Adipocyte (in vitro differentiated cells): ENCODE results near the gene CD151.

Source experiments
- DNase-seq: peaks from one replicate; pipeline ENCODE4 v3.0.0-alpha.2; 2015; ENCODE audit warnings: low read depth
- H3K27me3 ChIP-seq: replicated peaks from 2 replicates; pipeline ENCODE4 v1.7.0; 2013; ENCODE audit warnings: mild to moderate bottlenecking, low read length, moderate library complexity; ENCODE audit not compliant: control insufficient read depth, insufficient read depth
- H3K36me3 ChIP-seq: 2 replicates; pipeline ENCODE4 v1.7.0; 2013; ENCODE audit warnings: low read length, mild to moderate bottlenecking, moderate library complexity; ENCODE audit not compliant: control insufficient read depth, insufficient read depth, severe bottlenecking
- H3K4me1 ChIP-seq: 2 replicates; pipeline ENCODE4 v1.7.0; 2013; ENCODE audit warnings: mild to moderate bottlenecking, low read length, moderate library complexity; ENCODE audit not compliant: control insufficient read depth, insufficient read depth
- H3K4me3 ChIP-seq: 2 replicates; pipeline ENCODE4 v1.7.0; 2013; ENCODE audit warnings: mild to moderate bottlenecking, low read length, moderate library complexity
- H3K9ac ChIP-seq: 2 replicates; pipeline ENCODE4 v1.7.0; 2013; ENCODE audit warnings: mild to moderate bottlenecking, low read length, moderate library complexity
- H3K9me3 ChIP-seq: 2 replicates; pipeline ENCODE4 v1.7.0; 2013; ENCODE audit warnings: mild to moderate bottlenecking, low read length, moderate library complexity; ENCODE audit not compliant: control insufficient read depth

The CD151 gene

GRCh38 chr11:792535-792821 lies 40.3 kb upstream of the CD151 start:
- H3K4me3 ChIP-seq, result no peak overlapping the region
- H3K4me1 ChIP-seq, result peaks cover 18% of the 10 kb centered on the region
- H3K9ac ChIP-seq, result no peak overlapping the region
- DNase-seq, result no peak
- no peaks in the 10 kb centered on the region for H3K27me3 ChIP-seq
- peaks cover 7% of the 10 kb centered on the region for H3K36me3 ChIP-seq
- no peaks in the 10 kb centered on the region for H3K9me3 ChIP-seq

GRCh38 chr11:792873-793272 lies 39.9 kb upstream of the CD151 start:
- Histone ChIP-seq H3K36me3 (peaks cover 7% of the 10 kb centered on the region), H3K9me3 (no peaks in the 10 kb centered on the region), H3K4me3 (no peak overlapping the region), H3K27me3 (no peaks in the 10 kb centered on the region), H3K9ac (no peak overlapping the region), H3K4me1 (peaks cover 18% of the 10 kb centered on the region)
- DNase-seq, result no peak

GRCh38 chr11:793556-793955 lies 39.2 kb upstream of the CD151 start:
- Histone ChIP-seq H3K27me3 (no peaks in the 10 kb centered on the region), H3K36me3 (peaks cover 7% of the 10 kb centered on the region)
- no peak for DNase-seq

GRCh38 chr11:794013-794765 lies 38.6 kb upstream of the CD151 start:
- peaks cover 7% of the 10 kb centered on the region for H3K36me3 ChIP-seq
- no peak overlapping the region for H3K9ac ChIP-seq
- H3K9me3 ChIP-seq, result no peaks in the 10 kb centered on the region
- DNase-seq, result no peak
- H3K27me3 ChIP-seq, result no peaks in the 10 kb centered on the region
- H3K4me3 ChIP-seq, result peak overlapping the region; percentile 91
- H3K4me1 ChIP-seq, result peaks cover 18% of the 10 kb centered on the region

More at GRCh38 chr11:793556-793955, 39.2 kb upstream of the CD151 start:
- no peak overlapping the region for H3K4me3 ChIP-seq
- H3K9ac ChIP-seq, result no peak overlapping the region
- peaks cover 18% of the 10 kb centered on the region for H3K4me1 ChIP-seq
- H3K9me3 ChIP-seq, result no peaks in the 10 kb centered on the region

- Histone ChIP-seq H3K4me3 (peak overlapping the region; percentile 91), H3K4me1 (peaks cover 18% of the 10 kb centered on the region), H3K9ac (peak overlapping the region; percentile 90), H3K9me3 (no peaks in the 10 kb centered on the region), H3K36me3 (peaks cover 14% of the 10 kb centered on the region), H3K27me3 (no peaks in the 10 kb centered on the region)
- DNase-seq, result no peak
Observed at GRCh38 chr11:794766-795633, 37.8 kb upstream of the CD151 start.

- Histone ChIP-seq H3K4me3 (peak overlapping the region; percentile 91), H3K9ac (peak overlapping the region; percentile 90), H3K4me1 (peaks cover 18% of the 10 kb centered on the region), H3K9me3 (no peaks in the 10 kb centered on the region), H3K27me3 (no peaks in the 10 kb centered on the region), H3K36me3 (peaks cover 20% of the 10 kb centered on the region)
- peak; percentile 92 for DNase-seq
Observed at GRCh38 chr11:795634-796564, 36.9 kb upstream of the CD151 start.

GRCh38 chr11:796565-797295 lies 36.0 kb upstream of the CD151 start:
- H3K9me3 ChIP-seq, result no peaks in the 10 kb centered on the region
- peak overlapping the region; percentile 91 for H3K4me3 ChIP-seq
- DNase-seq, result no peak
- no peaks in the 10 kb centered on the region for H3K27me3 ChIP-seq
- peaks cover 25% of the 10 kb centered on the region for H3K36me3 ChIP-seq
- H3K4me1 ChIP-seq, result peaks cover 18% of the 10 kb centered on the region
- peak overlapping the region; percentile 87 for H3K9ac ChIP-seq

- Histone ChIP-seq H3K36me3 (peaks cover 29% of the 10 kb centered on the region), H3K27me3 (no peaks in the 10 kb centered on the region), H3K9ac (peak overlapping the region; percentile 87), H3K4me1 (peaks cover 18% of the 10 kb centered on the region), H3K4me3 (peak overlapping the region; percentile 91), H3K9me3 (no peaks in the 10 kb centered on the region)
- DNase-seq, result peak; percentile 96
Observed at GRCh38 chr11:797296-798092, 35.3 kb upstream of the CD151 start.

- Histone ChIP-seq H3K9ac (peak within 1 kb of the TSS; percentile 87), H3K4me1 (peaks cover 18% of the 10 kb centered on the region), H3K36me3 (peaks cover 33% of the 10 kb centered on the region), H3K9me3 (no peaks in the 10 kb centered on the region), H3K27me3 (no peaks in the 10 kb centered on the region), H3K4me3 (peak within 1 kb of the TSS; percentile 91)
- DNase-seq, result peak; percentile 96
Observed at GRCh38 chr11:798093-798713, 34.5 kb upstream of the CD151 start, which contains the start of gene SLC25A22. Gene SLC25A22, minus strand, starts transcription at chr11:798281. Its CDS starts 3,275 bp downstream, at chr11:795006.
